ENCODE results near the gene ITGA8. TPM values are rescaled to one million over a fixed set of nuclear protein-coding genes. Genes with fewer than 3 reads are reported as not detected.

ITGA8 gene
- total and polyA plus RNA-seq, 9 of the 15 experiments (the other 6 are each of a cell fraction or from before 2014, with no cell fraction given), result 0.01 to 0.07 (median 0.04) TPM; not detected in 5

DNA sequence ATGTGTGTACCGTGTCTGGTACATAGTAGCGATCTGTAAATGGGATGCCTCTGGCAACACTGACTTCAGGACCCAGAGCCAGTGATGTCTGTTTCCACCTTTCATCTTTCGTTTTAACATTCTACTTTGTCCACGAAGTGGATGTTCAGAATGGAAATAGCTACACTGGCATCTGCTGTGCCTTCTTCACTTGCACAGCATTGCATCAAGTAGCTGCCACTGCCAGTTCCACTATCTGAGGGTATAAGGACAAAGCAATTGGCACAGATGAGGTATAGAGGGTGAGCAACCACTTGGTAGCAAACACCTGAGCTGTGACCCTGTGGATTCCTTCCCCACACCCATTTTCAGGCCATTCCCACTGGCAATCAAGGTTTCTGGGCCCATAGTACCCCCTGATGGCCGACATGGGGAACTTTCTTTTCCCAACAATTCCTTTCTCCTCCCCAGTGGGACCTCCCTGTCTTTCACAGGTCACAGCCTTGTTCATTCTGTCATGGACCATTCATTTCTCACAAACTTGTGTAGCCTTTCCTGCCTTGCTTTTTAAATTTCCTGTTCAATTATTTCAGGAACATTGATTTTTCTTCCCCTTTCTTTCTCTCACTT, 4.0 kb downstream of the ITGA8 start:
- peak; percentile 77 for ATAC-seq
- Histone ChIP-seq H3K9me1 (ENCODE audit: control insufficient read depth, insufficient read depth, low read length) (no peaks in the 10 kb centered on the region), H3K27me3 (ENCODE audit: control insufficient read depth in 2 of 2, insufficient read depth in 2 of 2, low read length in 2 of 2) (peaks cover 0 to under 1% of the 10 kb centered on the region in 2 experiments; a peak in 1 of 5 replicates), H3K4me2 (ENCODE audit: insufficient read depth, low read length) (no peak overlapping the region), H3K27ac (ENCODE audit: extremely low read depth, low read depth, low read length) (no peak overlapping the region), H4K20me1 (replicated peaks; ENCODE audit: control insufficient read depth, insufficient read depth, low read length) (no peaks in the 10 kb centered on the region), H2AFZ (ENCODE audit: low read depth, low read length) (no peak overlapping the region), H3K79me2 (ENCODE audit: control insufficient read depth, insufficient read depth, low read length) (no peaks in the 10 kb centered on the region), H3K9me3 (replicated peaks; ENCODE audit: control insufficient read depth, insufficient read depth, low read depth, low read length) (no peaks in the 10 kb centered on the region), H3K9ac (ENCODE audit: insufficient read depth in 1 of 2, low read depth in 2 of 2, low read length in 2 of 2) (no peak overlapping the region), H3K36me3 (ENCODE audit: control insufficient read depth, insufficient read depth, low read length) (no peaks in the 10 kb centered on the region), H3K4me3 (no peak overlapping the region), H3K4me1 (replicated peaks in 1 of 2; ENCODE audit: control insufficient read depth in 2 of 2, insufficient read depth in 2 of 2, low read length in 2 of 2) (no peaks in the 10 kb centered on the region)
- WGBS (ENCODE audit: insufficient coverage, low coverage, missing lambda C conversion rate), result 8% methylated on average over 5 of the region's 5 CpGs
- no TSS peak for BruUV-seq (replicated peaks)
- in situ Hi-C loops (cut with MboI), result loop anchor here (25.0 kb wide), 1 partner anchor 128 kb away; no protein-coding TSS in a partner anchor
- FAIRE-seq, result peak; percentile 86
- POLR2A ChIA-PET, result interaction anchor here (0.7 to 1.2 kb wide), 2 partner anchors 47 to 282 kb away, joined by 3 read pairs; no protein-coding TSS in a partner anchor
- intact Hi-C loops (cut with micrococcal nuclease), result loop anchor here (1.0 to 5.0 kb wide), 4 partner anchors 107 to 281 kb away; no protein-coding TSS in a partner anchor
- CTCF ChIA-PET (ENCODE audit: low intra/inter-chr PET ratio), result interaction anchor here (0.7 to 3.7 kb wide), 2 partner anchors 130 to 281 kb away, joined by 4 to 36 read pairs; no protein-coding TSS in a partner anchor
- peak; percentile 50 to 56 (median 51) for DNase-seq (ENCODE audit: extremely low read depth in 1 of 4, low spot score in 3 of 4)
- TF ChIP-seq STAG1 (CRISPR knock-in tag; IDR thresholded peaks at IDR 0.05; ENCODE audit: borderline replicate concordance) (peak; percentile 74; the same call in 1 of the 2 replicates), USF1 (CRISPR knock-in tag; IDR thresholded peaks at IDR 0.05) (no peak), RREB1 (CRISPR knock-in tag; IDR thresholded peaks at IDR 0.05) (no peak)
- TF ChIP-seq, protein P1, sequence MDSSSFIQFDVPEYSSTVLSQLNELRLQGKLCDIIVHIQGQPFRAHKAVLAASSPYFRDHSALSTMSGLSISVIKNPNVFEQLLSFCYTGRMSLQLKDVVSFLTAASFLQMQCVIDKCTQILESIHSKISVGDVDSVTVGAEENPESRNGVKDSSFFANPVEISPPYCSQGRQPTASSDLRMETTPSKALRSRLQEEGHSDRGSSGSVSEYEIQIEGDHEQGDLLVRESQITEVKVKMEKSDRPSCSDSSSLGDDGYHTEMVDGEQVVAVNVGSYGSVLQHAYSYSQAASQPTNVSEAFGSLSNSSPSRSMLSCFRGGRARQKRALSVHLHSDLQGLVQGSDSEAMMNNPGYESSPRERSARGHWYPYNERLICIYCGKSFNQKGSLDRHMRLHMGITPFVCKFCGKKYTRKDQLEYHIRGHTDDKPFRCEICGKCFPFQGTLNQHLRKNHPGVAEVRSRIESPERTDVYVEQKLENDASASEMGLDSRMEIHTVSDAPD (CRISPR knock-in tag; IDR thresholded peaks at IDR 0.05), result no peak
- TF ChIP-seq, protein P2, sequence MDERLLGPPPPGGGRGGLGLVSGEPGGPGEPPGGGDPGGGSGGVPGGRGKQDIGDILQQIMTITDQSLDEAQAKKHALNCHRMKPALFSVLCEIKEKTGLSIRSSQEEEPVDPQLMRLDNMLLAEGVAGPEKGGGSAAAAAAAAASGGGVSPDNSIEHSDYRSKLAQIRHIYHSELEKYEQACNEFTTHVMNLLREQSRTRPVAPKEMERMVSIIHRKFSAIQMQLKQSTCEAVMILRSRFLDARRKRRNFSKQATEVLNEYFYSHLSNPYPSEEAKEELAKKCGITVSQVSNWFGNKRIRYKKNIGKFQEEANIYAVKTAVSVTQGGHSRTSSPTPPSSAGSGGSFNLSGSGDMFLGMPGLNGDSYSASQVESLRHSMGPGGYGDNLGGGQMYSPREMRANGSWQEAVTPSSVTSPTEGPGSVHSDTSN (CRISPR knock-in tag; IDR thresholded peaks at IDR 0.05; ENCODE audit: low read depth), result no peak
- TF ChIP-seq, protein P2 (tag; conservative IDR thresholded peaks at IDR 0.05; ENCODE audit: low read depth), result no peak
